HL-60 (cell line): ENCODE results near the gene TMEM117.

Experiments
- DNase-seq, 2 experiments: peaks; one replicate each; pipeline ENCODE4 v3.0.0-alpha.2; 2010 to 2020; ENCODE audit warnings: low read depth in 1 of 2, low spot score in 1 of 2
- H3K27ac ChIP-seq: fragments of 250-450 bp; sonication (Bioruptor Pico); replicated peaks from 2 replicates; pipeline ENCODE4 v1.5.1; 2020; ENCODE audit warnings: mild to moderate bottlenecking, moderate library complexity
- H3K27me3 ChIP-seq: fragments of 250-450 bp; sonication (Bioruptor Pico); 2 replicates; pipeline ENCODE4 v1.5.1; 2021; ENCODE audit warnings: mild to moderate bottlenecking, moderate library complexity; ENCODE audit not compliant: insufficient read depth, poor library complexity, severe bottlenecking
- H3K4me3 ChIP-seq: replicated peaks from 2 replicates; pipeline ENCODE4 v1.5.1; 2011; ENCODE audit warnings: mild to moderate bottlenecking, control low read depth, low read length; ENCODE audit not compliant: insufficient read depth
- CTCF ChIP-seq: IDR thresholded peaks from one replicate; pipeline ENCODE4 v1.5.1; 2011; ENCODE audit warnings: low read length, control low read depth, inconsistent platforms; ENCODE audit not compliant: insufficient read depth
- GABPA ChIP-seq: IDR thresholded peaks from 2 replicates; pipeline ENCODE4 v1.6.1; 2012; ENCODE audit warnings: low read depth
- POLR2AphosphoS5 ChIP-seq: IDR thresholded peaks from 2 replicates; pipeline ENCODE4 v1.6.1; 2012; ENCODE audit warnings: low read depth
- REST ChIP-seq: IDR thresholded peaks from 2 replicates; pipeline ENCODE4 v1.6.1; 2012; ENCODE audit warnings: low read depth; ENCODE audit not compliant: insufficient replicate concordance
- SPI1 ChIP-seq: IDR thresholded peaks from 2 replicates; pipeline ENCODE4 v1.6.1; 2012; ENCODE audit warnings: low read depth, mild to moderate bottlenecking, borderline replicate concordance

TMEM117 gene

GRCh38 chr12:44389038-44389437 is 553.2 kb downstream of the TMEM117 start:
- H3K4me3 ChIP-seq: no peak overlapping the region
- no peak for DNase-seq
- H3K27me3 ChIP-seq: peaks cover 3% of the 10 kb centered on the region
- no peak for TF ChIP-seq POLR2AphosphoS5
- no peak for TF ChIP-seq REST
- no peak for TF ChIP-seq SPI1
- no peak for TF ChIP-seq GABPA
- no peak for TF ChIP-seq CTCF
- no peak overlapping the region for H3K27ac ChIP-seq

GRCh38 chr12:44389896-44390295 is 554.0 kb downstream of the TMEM117 start:
- no peak overlapping the region for H3K4me3 ChIP-seq
- H3K27ac ChIP-seq: no peak overlapping the region
- H3K27me3 ChIP-seq: peaks cover 3% of the 10 kb centered on the region
- no peak for DNase-seq
- TF ChIP-seq SPI1 (no peak), REST (no peak), CTCF (no peak), GABPA (no peak), POLR2AphosphoS5 (no peak)

- Histone ChIP-seq H3K4me3 (no peak overlapping the region), H3K27me3 (no peaks in the 10 kb centered on the region), H3K27ac (no peak overlapping the region)
- DNase-seq: no peak
- no peak for TF ChIP-seq SPI1
- no peak for TF ChIP-seq GABPA
- no peak for TF ChIP-seq POLR2AphosphoS5
- no peak for TF ChIP-seq REST
- TF ChIP-seq CTCF: no peak
Observed at GRCh38 chr12:44397631-44398030, 561.8 kb downstream of the TMEM117 start.
